Spinal cord (tissue), 10 donors: ENCODE data around the gene KRT74. TPM values are rescaled to one million over a fixed set of nuclear protein-coding genes. Genes with fewer than 3 reads are reported as not detected.

Experiments
- DNase-seq, 6 donors: peaks; one replicate each; pipeline versions ENCODE4 v3.0.0 to v3.0.0-alpha.2; 2013 to 2015; ENCODE audit warnings: low spot score in 6 of 6, low read depth in 4 of 6
- H3K27ac ChIP-seq: one replicate; pipeline ENCODE4 v1.5.1; 2013; ENCODE audit warnings: low read depth, low read length, control low read depth
- H3K27me3 ChIP-seq: one replicate; pipeline ENCODE4 v1.6.1; 2013; ENCODE audit warnings: low read length; ENCODE audit not compliant: control insufficient read depth, insufficient read depth
- H3K36me3 ChIP-seq: one replicate; pipeline ENCODE4 v1.6.1; 2013; ENCODE audit warnings: low read length; ENCODE audit not compliant: control insufficient read depth, insufficient read depth
- H3K4me1 ChIP-seq: one replicate; pipeline ENCODE4 v1.6.1; 2013; ENCODE audit warnings: low read length; ENCODE audit not compliant: control insufficient read depth, insufficient read depth
- H3K4me3 ChIP-seq: one replicate; pipeline ENCODE4 v1.5.1; 2013; ENCODE audit warnings: low read depth, low read length, control low read depth
- H3K9me3 ChIP-seq: one replicate; pipeline ENCODE4 v1.6.1; 2013; ENCODE audit warnings: low read length; ENCODE audit not compliant: control insufficient read depth, insufficient read depth
- WGBS: methylation state at CpG from one replicate; pipeline ENCODE4 v1.1.5; 2013; ENCODE audit warnings: missing lambda C conversion rate; ENCODE audit not compliant: insufficient coverage; 5-methylcytosine and 5-hydroxymethylcytosine counted together
- polyA plus RNA-seq, 2 donors: library from polyadenylated mRNA; unstranded; fragments of 120-200 nt; gene quantifications; one replicate each; pipeline ENCODE4 v1.2.1, GENCODE V29; 2013; ENCODE audit not compliant: insufficient read length in 2 of 2
- total RNA-seq, 2 donors: library from RNA; depleted of rRNA in 1 of 2; stranded (reverse); fragments of 120-200 nt in 1 of 2; fragments of >200 nt in 1 of 2; gene quantifications; one replicate each; pipeline versions ENCODE4 v1.2.3 to v1.2.4, GENCODE V29; 2013 to 2014
- donor health status: healthy.

Gene KRT74
- total and polyA plus RNA-seq, 4 donors, result 0.10 to 0.20 TPM; not detected in 2

GRCh38 chr12:52579468-52580465, 6.1 kb upstream of the KRT74 start:
- WGBS, result 71% methylated on average over 10 of the region's 10 CpGs

GRCh38 chr12:52578469-52578868, 4.8 kb upstream of the KRT74 start:
- no peaks in the 10 kb centered on the region for H3K36me3 ChIP-seq
- no peak for DNase-seq
- H3K9me3 ChIP-seq, result no peaks in the 10 kb centered on the region
- peaks cover 3% of the 10 kb centered on the region for H3K4me1 ChIP-seq
- no peaks in the 10 kb centered on the region for H3K27me3 ChIP-seq
- H3K27ac ChIP-seq, result no peak overlapping the region
- 93% methylated on average over 2 of the region's 3 CpGs for WGBS
- H3K4me3 ChIP-seq, result no peak overlapping the region

More at GRCh38 chr12:52579468-52580465, 6.1 kb upstream of the KRT74 start:
- H3K36me3 ChIP-seq, result no peaks in the 10 kb centered on the region
- no peak overlapping the region for H3K4me3 ChIP-seq
- no peaks in the 10 kb centered on the region for H3K9me3 ChIP-seq
- H3K4me1 ChIP-seq, result peaks cover 3% of the 10 kb centered on the region
- DNase-seq, result no peak
- H3K27ac ChIP-seq, result no peak overlapping the region
- no peaks in the 10 kb centered on the region for H3K27me3 ChIP-seq

GRCh38 chr12:52577316-52577715, 3.7 kb upstream of the KRT74 start:
- DNase-seq, result no peak
- Histone ChIP-seq H3K36me3 (no peaks in the 10 kb centered on the region), H3K27ac (no peak overlapping the region), H3K27me3 (no peaks in the 10 kb centered on the region), H3K4me3 (no peak overlapping the region), H3K4me1 (peaks cover 3% of the 10 kb centered on the region), H3K9me3 (no peaks in the 10 kb centered on the region)
- 90% methylated on average over 7 of the region's 8 CpGs for WGBS

- DNase-seq, result no peak
- Histone ChIP-seq H3K27me3 (no peaks in the 10 kb centered on the region), H3K27ac (no peak overlapping the region), H3K9me3 (no peaks in the 10 kb centered on the region), H3K36me3 (no peaks in the 10 kb centered on the region), H3K4me3 (no peak overlapping the region), H3K4me1 (peaks cover 3% of the 10 kb centered on the region)
- WGBS, result 75% methylated on average over 3 of the region's 3 CpGs
Observed at GRCh38 chr12:52575948-52576347, 2.3 kb upstream of the KRT74 start.

- Histone ChIP-seq H3K36me3 (no peaks in the 10 kb centered on the region), H3K4me1 (no peaks in the 10 kb centered on the region), H3K4me3 (no peak overlapping the region), H3K9me3 (no peaks in the 10 kb centered on the region), H3K27me3 (no peaks in the 10 kb centered on the region), H3K27ac (no peak overlapping the region)
- DNase-seq, result no peak
- WGBS, result 93% methylated on average over 8 of the region's 9 CpGs
Observed at GRCh38 chr12:52575256-52575655, 1.6 kb upstream of the KRT74 start.

GRCh38 chr12:52573306-52573705, 337 bp downstream of the KRT74 start:
- Histone ChIP-seq H3K27me3 (no peaks in the 10 kb centered on the region), H3K36me3 (no peaks in the 10 kb centered on the region), H3K27ac (no peak overlapping the region), H3K4me3 (no peak overlapping the region), H3K4me1 (no peaks in the 10 kb centered on the region), H3K9me3 (no peaks in the 10 kb centered on the region)
- no peak for DNase-seq
- WGBS, result 78% methylated on average over 15 of the region's 15 CpGs

- DNase-seq, result no peak
- Histone ChIP-seq H3K4me3 (no peak overlapping the region), H3K4me1 (peaks cover 8% of the 10 kb centered on the region), H3K9me3 (no peaks in the 10 kb centered on the region), H3K36me3 (no peaks in the 10 kb centered on the region), H3K27me3 (no peaks in the 10 kb centered on the region), H3K27ac (no peak overlapping the region)
- WGBS, result 92% methylated on average over 10 of the region's 10 CpGs
Observed at GRCh38 chr12:52570511-52570910, 3.1 kb downstream of the KRT74 start.

- no peak overlapping the region for H3K27ac ChIP-seq
- no peaks in the 10 kb centered on the region for H3K9me3 ChIP-seq
- no peaks in the 10 kb centered on the region for H3K36me3 ChIP-seq
- DNase-seq, result no peak
- no peaks in the 10 kb centered on the region for H3K27me3 ChIP-seq
- 91% methylated on average over 8 of the region's 12 CpGs for WGBS
- H3K4me3 ChIP-seq, result no peak overlapping the region
- H3K4me1 ChIP-seq, result peaks cover 8% of the 10 kb centered on the region
Observed at GRCh38 chr12:52568111-52568510, 5.5 kb downstream of the KRT74 start.

GRCh38 chr12:52566847-52567291, 6.8 kb downstream of the KRT74 start:
- peaks cover 8% of the 10 kb centered on the region for H3K4me1 ChIP-seq
- peak in 1 of 6 donors; percentile 26 for DNase-seq
- WGBS, result 76% methylated on average over 5 of the region's 8 CpGs
- peaks cover 4% of the 10 kb centered on the region for H3K27me3 ChIP-seq
- H3K27ac ChIP-seq, result no peak overlapping the region
- H3K4me3 ChIP-seq, result no peak overlapping the region
- H3K36me3 ChIP-seq, result no peaks in the 10 kb centered on the region
- no peaks in the 10 kb centered on the region for H3K9me3 ChIP-seq

GRCh38 chr12:52564582-52564981, 9.1 kb downstream of the KRT74 start:
- DNase-seq, result no peak
- peaks cover 8% of the 10 kb centered on the region for H3K4me1 ChIP-seq
- peaks cover 4% of the 10 kb centered on the region for H3K27me3 ChIP-seq
- 38% methylated on average over 1 of the region's 1 CpG for WGBS
- no peak overlapping the region for H3K27ac ChIP-seq
- H3K4me3 ChIP-seq, result no peak overlapping the region
- H3K9me3 ChIP-seq, result no peaks in the 10 kb centered on the region
- H3K36me3 ChIP-seq, result no peaks in the 10 kb centered on the region
